ENCODE data around the gene EIF2S1.

Gene EIF2S1

GRCh38 chr14:67417633-67418032 is 57.5 kb downstream of the EIF2S1 start:
- no peak overlapping the region for H3K4me3 ChIP-seq (ENCODE audit: low read depth, low read length)
- no peak for DNase-seq (ENCODE audit: low read depth)
- no peak for TF ChIP-seq CTCF (IDR thresholded peaks at IDR 0.05; ENCODE audit: control insufficient read depth, extremely low read depth, insufficient read depth)

GRCh38 chr14:67418401-67419191 is 58.5 kb downstream of the EIF2S1 start:
- no peak for TF ChIP-seq CTCF (IDR thresholded peaks at IDR 0.05; ENCODE audit: control insufficient read depth, extremely low read depth, insufficient read depth)
- no peak overlapping the region for H3K4me3 ChIP-seq (ENCODE audit: low read depth, low read length)
- no peak for DNase-seq (ENCODE audit: low read depth)

- DNase-seq (ENCODE audit: low read depth): no peak
- no peak overlapping the region for H3K4me3 ChIP-seq (ENCODE audit: low read depth, low read length)
- peak; percentile 58 for TF ChIP-seq CTCF (IDR thresholded peaks at IDR 0.05; ENCODE audit: control insufficient read depth, extremely low read depth, insufficient read depth)
Measured at GRCh38 chr14:67420102-67420739, 60.1 kb downstream of the EIF2S1 start.

GRCh38 chr14:67421356-67422224 is 61.5 kb downstream of the EIF2S1 start:
- DNase-seq (ENCODE audit: low read depth): no peak
- no peak overlapping the region for H3K4me3 ChIP-seq (ENCODE audit: low read depth, low read length)
- TF ChIP-seq CTCF (IDR thresholded peaks at IDR 0.05; ENCODE audit: control insufficient read depth, extremely low read depth, insufficient read depth): no peak

- TF ChIP-seq CTCF (IDR thresholded peaks at IDR 0.05; ENCODE audit: control insufficient read depth, extremely low read depth, insufficient read depth): no peak
- no peak overlapping the region for H3K4me3 ChIP-seq (ENCODE audit: low read depth, low read length)
- no peak for DNase-seq (ENCODE audit: low read depth)
Measured at GRCh38 chr14:67423424-67423823, 63.3 kb downstream of the EIF2S1 start.

GRCh38 chr14:67424539-67424938 is 64.4 kb downstream of the EIF2S1 start:
- DNase-seq (ENCODE audit: low read depth): no peak
- TF ChIP-seq CTCF (IDR thresholded peaks at IDR 0.05; ENCODE audit: control insufficient read depth, extremely low read depth, insufficient read depth): no peak

More at GRCh38 chr14:67424539-67424938, 64.4 kb downstream of the EIF2S1 start:
- H3K4me3 ChIP-seq (ENCODE audit: low read depth, low read length): no peak overlapping the region
